Tibial nerve (tissue), 4 donors: ENCODE measurements around the gene LIFR. TPM values are rescaled to one million over a fixed set of nuclear protein-coding genes. Genes with fewer than 3 reads are reported as not detected.

Experiments used
- DNase-seq, 2 donors: peaks; one replicate each; pipeline ENCODE4 v3.0.0-alpha.2; 2019; ENCODE audit warnings: low spot score in 2 of 2
- H3K27ac ChIP-seq, 4 donors: fragments of 200-600 bp; sonication (generic) in 3 of 4; one replicate each; pipeline ENCODE4 v1.5.1; 2017 to 2019; ENCODE audit warnings: mild to moderate bottlenecking in 1 of 4
- H3K27me3 ChIP-seq, 2 donors: fragments of 200-600 bp; sonication (generic) in 1 of 2; one replicate each; pipeline versions ENCODE4 v1.5.1 to v1.6.0; 2017 to 2019
- H3K36me3 ChIP-seq, 3 donors: fragments of 200-600 bp; sonication (generic); one replicate each; pipeline ENCODE4 v1.5.1; 2018 to 2019
- H3K4me1 ChIP-seq, 4 donors: fragments of 200-600 bp; sonication (generic) in 3 of 4; one replicate each; pipeline ENCODE4 v1.5.1; 2017 to 2019
- H3K4me3 ChIP-seq, 4 donors: fragments of 200-600 bp; sonication (generic) in 3 of 4; one replicate each; pipeline ENCODE4 v1.5.1; 2017 to 2019; ENCODE audit warnings: mild to moderate bottlenecking in 1 of 4, moderate library complexity in 1 of 4
- H3K9me3 ChIP-seq, 4 donors: fragments of 200-600 bp; sonication (generic) in 3 of 4; one replicate each; pipeline ENCODE4 v1.5.1; 2017 to 2019
- EP300 ChIP-seq, 2 donors: sonication (generic); formaldehyde crosslinking; IDR thresholded peaks; one replicate each; pipeline ENCODE4 v1.6.1; 2017; ENCODE audit warnings: antibody characterized with exemption in 2 of 2, mild to moderate bottlenecking in 1 of 2
- POLR2A ChIP-seq, 2 donors: fragments of 450-650 bp; IDR thresholded peaks; one replicate each; pipeline ENCODE4 v1.6.1; 2017; ENCODE audit warnings: antibody characterized with exemption in 2 of 2, mild to moderate bottlenecking in 2 of 2, moderate library complexity in 2 of 2
- WGBS, 2 donors: methylation state at CpG; one replicate each; pipeline ENCODE4 v1.1.5; 2018; 5-methylcytosine and 5-hydroxymethylcytosine counted together
- total RNA-seq, 4 donors: library from RNA; depleted of rRNA; stranded (reverse); fragments of >200 nt; gene quantifications; one replicate each; pipeline ENCODE4 v1.1.0, GENCODE V29; 2016
- TF ChIP-seq, protein P1 (sequence below), 5 experiments: fragments of 200-600 bp in 3 of 5; fragments of 450-650 bp in 2 of 5; sonication (generic) in 3 of 5; IDR thresholded peaks; one replicate each; pipeline ENCODE4 v1.5.1; 2016 to 2019; ENCODE audit warnings: antibody characterized with exemption in 5 of 5, mild to moderate bottlenecking in 3 of 5, moderate library complexity in 2 of 5

LIFR gene
- total RNA-seq, 4 donors from 2014 or later = 145 to 247 (median 212) TPM

DNA sequence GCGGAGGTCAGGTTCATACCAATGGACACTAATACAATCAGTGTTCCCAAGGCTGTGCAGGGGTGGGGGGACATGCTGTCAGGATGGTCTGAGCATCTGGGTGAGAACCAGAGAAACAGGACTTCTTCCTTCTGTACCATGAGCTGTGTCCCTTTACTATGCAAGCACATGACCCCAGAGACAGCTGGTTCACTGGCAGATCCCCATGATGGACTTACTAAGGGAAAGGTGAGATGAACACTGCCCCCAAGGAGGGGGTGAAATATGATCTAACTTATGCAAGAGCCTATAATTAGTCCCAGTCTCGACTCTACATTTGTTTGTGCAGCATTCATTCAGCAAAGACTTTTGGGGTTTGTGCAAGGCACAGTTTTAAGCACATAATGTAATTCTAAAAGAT is 91.4 kb downstream of the LIFR start:
- TF ChIP-seq EP300 (IDR thresholded peaks at IDR 0.05) (no peak), POLR2A (IDR thresholded peaks at IDR 0.05) (no peak)
- TF ChIP-seq, protein P1, sequence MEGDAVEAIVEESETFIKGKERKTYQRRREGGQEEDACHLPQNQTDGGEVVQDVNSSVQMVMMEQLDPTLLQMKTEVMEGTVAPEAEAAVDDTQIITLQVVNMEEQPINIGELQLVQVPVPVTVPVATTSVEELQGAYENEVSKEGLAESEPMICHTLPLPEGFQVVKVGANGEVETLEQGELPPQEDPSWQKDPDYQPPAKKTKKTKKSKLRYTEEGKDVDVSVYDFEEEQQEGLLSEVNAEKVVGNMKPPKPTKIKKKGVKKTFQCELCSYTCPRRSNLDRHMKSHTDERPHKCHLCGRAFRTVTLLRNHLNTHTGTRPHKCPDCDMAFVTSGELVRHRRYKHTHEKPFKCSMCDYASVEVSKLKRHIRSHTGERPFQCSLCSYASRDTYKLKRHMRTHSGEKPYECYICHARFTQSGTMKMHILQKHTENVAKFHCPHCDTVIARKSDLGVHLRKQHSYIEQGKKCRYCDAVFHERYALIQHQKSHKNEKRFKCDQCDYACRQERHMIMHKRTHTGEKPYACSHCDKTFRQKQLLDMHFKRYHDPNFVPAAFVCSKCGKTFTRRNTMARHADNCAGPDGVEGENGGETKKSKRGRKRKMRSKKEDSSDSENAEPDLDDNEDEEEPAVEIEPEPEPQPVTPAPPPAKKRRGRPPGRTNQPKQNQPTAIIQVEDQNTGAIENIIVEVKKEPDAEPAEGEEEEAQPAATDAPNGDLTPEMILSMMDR (IDR thresholded peaks at IDR 0.05) = no peak
- Histone ChIP-seq H3K4me3 (no peak overlapping the region), H3K9me3 (no peaks in the 10 kb centered on the region), H3K27me3 (no peaks in the 10 kb centered on the region), H3K36me3 (no peaks in the 10 kb centered on the region), H3K4me1 (peaks cover 0 to 74% (median 57%) of the 10 kb centered on the region in 4 donors), H3K27ac (peak overlapping the region in 3 of 4 donors; percentile 81 to 95 (median 89))
- WGBS, 2 donors = 48 to 62% methylated on average over 2 of the region's 2 CpGs
- DNase-seq = no peak

DNA sequence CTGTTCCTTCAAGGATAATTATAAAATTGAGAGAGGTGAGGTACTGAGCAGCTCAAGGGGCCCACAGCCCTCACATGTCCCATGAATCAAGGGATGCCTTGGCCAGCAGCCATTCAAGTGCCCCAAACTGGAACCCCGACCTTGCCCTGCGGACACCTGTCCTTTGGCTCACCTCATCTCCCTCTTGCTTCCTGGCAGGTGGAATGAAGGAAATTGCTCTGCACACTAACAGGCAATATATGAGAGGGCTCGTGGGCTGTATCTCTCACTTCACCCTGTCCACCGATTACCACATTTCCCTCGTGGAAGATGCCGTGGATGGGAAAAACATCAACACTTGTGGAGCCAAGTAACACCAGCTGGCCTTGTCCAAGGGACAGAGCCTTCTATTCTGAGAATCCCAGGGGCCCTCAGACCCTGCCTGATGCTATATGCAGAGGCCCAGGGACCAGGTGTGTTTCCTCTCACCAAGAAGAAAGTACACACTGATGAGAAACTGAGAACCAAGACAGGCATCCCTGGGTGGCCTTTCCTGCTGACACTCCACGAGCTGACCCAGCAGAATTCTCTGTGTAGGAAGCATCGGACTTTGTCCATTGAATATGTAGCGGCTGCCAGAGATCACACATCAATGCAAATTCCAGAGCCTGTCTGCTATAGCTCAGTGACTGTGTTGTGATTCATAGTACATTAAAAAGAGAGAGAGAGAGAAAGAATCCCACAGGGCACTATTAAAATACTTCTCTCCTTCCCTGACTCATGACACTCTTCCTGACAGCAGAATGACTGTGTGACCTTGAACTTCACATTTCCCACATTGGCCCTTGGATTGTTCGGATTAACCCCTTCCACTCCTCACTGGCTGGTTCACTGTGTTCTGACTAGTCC is 92.6 kb downstream of the LIFR start:
- H3K9me3 ChIP-seq = no peaks in the 10 kb centered on the region
- DNase-seq = no peak
- peaks cover 0 to 62% (median 45%) of the 10 kb centered on the region in 4 donors for H3K4me1 ChIP-seq
- no peak overlapping the region for H3K4me3 ChIP-seq
- H3K27me3 ChIP-seq = no peaks in the 10 kb centered on the region
- H3K36me3 ChIP-seq = peaks cover 0 to 3% (median 0%) of the 10 kb centered on the region in 3 donors
- H3K27ac ChIP-seq = peak overlapping the region; percentile 22 to 95 (median 58)
- TF ChIP-seq, protein P1 (IDR thresholded peaks at IDR 0.05) = no peak
- TF ChIP-seq EP300 (IDR thresholded peaks at IDR 0.05) (peak in 1 of 2 donors; percentile 58), POLR2A (IDR thresholded peaks at IDR 0.05) (no peak)
- 32 to 44% methylated on average over 10 of the region's 10 CpGs for WGBS, 2 donors

DNA sequence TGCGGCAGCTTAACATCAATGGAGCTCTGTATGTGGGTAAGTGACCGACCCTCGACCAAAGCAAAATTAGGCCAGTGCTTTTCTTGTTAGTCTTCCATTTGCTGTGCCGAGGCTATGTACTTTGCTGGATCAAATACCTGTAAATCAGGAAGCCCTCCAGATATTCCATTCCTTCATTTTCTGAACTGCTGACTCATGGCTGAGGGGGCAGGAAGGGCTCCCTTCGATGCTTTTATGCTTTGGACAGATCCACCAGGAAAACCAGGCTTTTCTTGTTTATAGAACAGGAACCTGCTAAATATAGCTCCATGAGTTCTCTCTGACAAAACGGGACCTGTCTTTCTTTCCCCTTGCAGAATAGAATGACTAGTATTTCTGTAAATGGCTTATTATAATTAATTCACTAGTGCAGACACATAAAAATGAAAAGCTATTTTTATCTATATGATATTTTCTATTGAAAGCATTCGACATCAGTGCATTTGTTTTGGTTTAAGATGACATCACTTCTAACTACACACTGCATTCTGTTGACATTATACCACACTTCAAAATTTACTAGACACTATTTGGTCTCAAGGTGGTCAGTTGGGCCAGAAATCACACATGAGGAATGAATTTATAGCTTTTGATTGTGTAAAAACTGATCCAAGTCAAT is 93.3 kb downstream of the LIFR start:
- H3K27me3 ChIP-seq = no peaks in the 10 kb centered on the region
- H3K9me3 ChIP-seq = no peaks in the 10 kb centered on the region
- 42 to 47% methylated on average over 7 of the region's 7 CpGs for WGBS, 2 donors
- H3K4me1 ChIP-seq = peaks cover 0 to 55% (median 38%) of the 10 kb centered on the region in 4 donors
- peaks cover 0 to 5% (median 0%) of the 10 kb centered on the region in 3 donors for H3K36me3 ChIP-seq
- H3K27ac ChIP-seq = peak overlapping the region in 3 of 4 donors; percentile 22 to 95 (median 89)
- DNase-seq = no peak
- TF ChIP-seq, protein P1 (IDR thresholded peaks at IDR 0.05) = no peak
- no peak overlapping the region for H3K4me3 ChIP-seq

DNA sequence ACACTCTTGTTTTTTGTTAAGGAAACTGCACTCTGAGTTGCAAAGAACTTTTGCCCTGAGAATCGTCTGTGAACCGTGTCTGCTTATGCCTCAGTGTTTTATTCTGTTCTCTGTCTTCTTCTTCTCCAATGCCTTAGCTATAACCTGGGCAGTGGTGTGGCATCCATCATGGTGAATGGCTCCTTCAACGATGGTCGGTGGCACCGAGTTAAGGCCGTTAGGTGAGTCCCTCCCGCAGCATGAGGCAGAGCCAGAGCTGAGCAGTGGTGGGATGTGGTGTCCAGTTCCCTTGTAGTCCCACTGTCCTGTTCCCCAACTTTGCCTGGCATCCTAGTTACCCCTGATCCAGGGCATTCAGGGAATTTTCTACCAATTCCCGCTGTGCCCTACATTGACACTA is 98.3 kb downstream of the LIFR start:
- no peaks in the 10 kb centered on the region for H3K9me3 ChIP-seq
- no peaks in the 10 kb centered on the region for H3K27me3 ChIP-seq
- DNase-seq = no peak
- peaks cover 0 to 27% (median 0%) of the 10 kb centered on the region in 4 donors for H3K4me1 ChIP-seq
- H3K4me3 ChIP-seq = no peak overlapping the region
- 96 to 97% methylated on average over 8 of the region's 8 CpGs for WGBS, 2 donors
- TF ChIP-seq, protein P1 (IDR thresholded peaks at IDR 0.05) = no peak
- TF ChIP-seq EP300 (IDR thresholded peaks at IDR 0.05) = no peak
- TF ChIP-seq POLR2A (IDR thresholded peaks at IDR 0.05) = no peak
- H3K27ac ChIP-seq = no peak overlapping the region
- H3K36me3 ChIP-seq = peaks cover 0 to 5% (median 0%) of the 10 kb centered on the region in 3 donors
